Measurements from ENCODE around the gene FANCE.

The FANCE gene, protein sequence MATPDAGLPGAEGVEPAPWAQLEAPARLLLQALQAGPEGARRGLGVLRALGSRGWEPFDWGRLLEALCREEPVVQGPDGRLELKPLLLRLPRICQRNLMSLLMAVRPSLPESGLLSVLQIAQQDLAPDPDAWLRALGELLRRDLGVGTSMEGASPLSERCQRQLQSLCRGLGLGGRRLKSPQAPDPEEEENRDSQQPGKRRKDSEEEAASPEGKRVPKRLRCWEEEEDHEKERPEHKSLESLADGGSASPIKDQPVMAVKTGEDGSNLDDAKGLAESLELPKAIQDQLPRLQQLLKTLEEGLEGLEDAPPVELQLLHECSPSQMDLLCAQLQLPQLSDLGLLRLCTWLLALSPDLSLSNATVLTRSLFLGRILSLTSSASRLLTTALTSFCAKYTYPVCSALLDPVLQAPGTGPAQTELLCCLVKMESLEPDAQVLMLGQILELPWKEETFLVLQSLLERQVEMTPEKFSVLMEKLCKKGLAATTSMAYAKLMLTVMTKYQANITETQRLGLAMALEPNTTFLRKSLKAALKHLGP

DNA sequence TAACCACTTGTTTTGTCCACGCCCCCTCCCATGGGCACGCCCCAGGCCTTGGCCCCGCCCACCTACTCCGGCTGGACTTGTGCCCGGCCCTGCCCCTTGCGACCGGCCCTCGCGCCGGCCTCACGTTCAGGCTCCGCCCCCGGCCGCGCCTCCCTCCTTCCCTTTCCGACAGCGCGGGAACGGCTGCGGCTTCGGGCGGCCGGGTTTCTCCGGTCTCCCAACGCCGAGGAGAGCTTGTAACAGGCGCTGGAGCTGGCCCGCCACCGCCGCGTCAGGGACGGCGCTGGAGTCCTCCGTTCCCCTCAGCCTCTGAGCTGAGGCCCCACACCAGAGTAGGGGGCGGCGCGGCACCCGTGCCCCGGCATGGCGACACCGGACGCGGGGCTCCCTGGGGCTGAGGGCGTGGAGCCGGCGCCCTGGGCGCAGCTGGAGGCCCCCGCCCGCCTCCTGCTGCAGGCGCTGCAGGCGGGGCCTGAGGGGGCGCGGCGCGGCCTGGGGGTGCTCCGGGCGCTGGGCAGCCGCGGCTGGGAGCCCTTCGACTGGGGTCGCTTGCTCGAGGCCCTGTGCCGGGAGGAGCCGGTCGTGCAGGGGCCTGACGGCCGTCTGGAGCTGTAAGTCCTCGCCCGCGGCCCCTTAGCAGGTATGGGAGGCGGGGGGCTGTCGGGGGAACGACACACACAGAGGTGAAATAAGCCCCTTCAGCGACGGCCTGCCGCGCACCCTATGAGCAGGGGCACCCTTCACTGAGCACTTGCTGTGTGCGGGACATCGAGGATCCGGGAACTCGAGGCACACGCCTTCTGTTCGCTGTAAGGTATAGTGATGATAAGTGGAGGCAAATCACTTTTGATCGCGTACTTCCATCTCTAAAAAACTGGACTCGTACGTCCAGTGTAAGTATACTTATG, at the start of gene FANCE:
Gene FANCE (plus strand): TSS at position 156 of the 908 bp plus-strand sequence. CDS start 208 bp downstream, at position 364.
- peak; percentile 91 for DNase-seq (ENCODE audit: low spot score)

DNA sequence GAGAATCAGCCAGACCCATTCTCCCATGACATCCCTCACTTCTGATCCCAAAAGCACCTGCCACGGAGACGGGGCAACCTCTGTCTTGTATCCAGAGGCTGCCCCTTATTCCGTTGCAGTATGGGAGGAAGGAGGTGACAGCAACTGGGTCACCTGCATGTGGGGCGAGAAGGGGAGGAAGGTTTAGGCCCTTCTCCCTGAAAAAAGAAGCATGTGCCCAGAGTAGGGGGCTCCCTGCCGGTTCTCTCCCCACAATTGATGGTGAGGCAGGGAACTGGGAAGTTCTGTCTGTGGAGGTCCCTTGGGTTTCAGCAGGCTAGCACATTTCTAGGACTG, 49.3 kb upstream of the FANCE start:
- no peak for DNase-seq (ENCODE audit: low spot score)

DNA sequence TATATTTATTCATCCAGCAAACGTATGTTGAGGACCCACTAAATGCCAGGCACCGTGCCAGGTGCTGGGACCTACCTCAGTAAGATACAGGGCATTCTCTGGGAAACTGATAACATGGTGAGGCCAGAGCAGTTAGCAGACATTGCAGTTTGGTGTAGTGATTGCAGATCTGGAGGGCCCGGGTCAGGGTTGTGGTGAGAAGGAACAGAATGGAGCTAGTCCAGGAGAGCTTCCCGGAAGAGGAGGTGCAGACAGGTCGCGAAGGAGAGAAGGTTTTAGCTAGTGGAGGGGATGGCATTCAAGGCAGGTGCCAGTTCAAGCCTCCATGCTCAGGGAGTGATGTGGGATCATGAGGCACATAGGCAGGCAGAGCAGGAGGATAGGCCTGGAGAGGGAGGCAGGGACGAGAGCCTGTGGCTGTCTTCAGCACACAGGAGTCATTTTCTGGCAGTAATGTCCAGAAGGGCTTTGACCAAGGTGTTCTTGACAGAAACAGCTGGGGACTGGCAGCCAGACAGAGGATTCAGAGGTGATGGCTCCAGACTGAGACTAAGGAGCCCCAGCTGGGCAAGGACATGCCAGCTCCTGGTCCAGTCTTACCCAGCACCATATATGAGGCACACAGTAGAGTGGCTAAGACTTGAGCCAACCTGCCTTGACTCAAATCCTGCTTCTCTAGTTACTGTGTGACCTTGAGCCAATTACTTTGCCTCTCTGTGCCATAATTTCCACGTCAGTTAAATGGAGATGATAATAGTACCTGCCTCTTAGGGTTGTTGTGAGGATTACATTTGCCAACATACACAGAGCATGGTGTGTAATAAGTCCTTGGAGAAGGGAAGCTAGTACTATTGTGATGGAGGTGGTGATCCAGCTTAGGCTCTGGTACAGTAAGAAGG, 48.3 kb upstream of the FANCE start:
- no peak for DNase-seq (ENCODE audit: low spot score)

DNA sequence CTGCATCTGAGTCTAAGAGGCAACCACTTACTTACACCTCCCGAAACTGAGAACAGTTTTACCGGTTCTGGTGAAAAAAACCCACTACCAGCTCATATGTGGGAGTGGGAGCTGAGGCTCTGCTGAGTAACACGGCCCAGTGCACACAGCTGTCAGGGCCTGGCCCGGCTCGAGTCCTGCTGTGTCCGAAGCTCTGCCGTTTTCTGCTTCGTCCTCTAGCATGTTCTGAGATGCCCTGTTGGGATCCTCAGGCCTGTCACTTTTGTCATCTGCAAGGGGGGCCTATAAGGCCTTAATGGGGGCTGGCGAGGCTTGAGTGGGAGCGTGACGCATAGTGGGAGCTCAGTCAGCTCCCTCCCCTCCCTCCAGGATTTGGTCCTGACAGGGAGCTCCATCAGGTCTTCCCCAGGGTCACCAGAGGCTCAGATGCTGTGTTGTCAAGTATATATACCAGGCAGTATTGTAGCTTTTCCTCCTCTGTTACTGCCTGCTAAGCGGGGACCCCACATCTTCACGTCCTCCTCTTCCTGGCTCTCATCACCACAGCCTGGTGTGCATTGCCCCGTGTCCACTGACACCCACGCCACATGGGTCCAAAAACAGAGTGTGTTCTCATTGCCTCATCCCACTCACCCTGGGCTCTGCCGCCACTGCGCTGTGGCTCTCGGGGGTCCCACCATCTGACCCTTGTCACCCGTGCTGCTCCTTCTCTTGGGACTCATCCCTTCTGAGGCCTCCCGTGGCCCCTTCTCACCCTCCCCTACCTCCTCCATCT, 45.2 kb upstream of the FANCE start:
- DNase-seq (ENCODE audit: low spot score), result no peak

DNA sequence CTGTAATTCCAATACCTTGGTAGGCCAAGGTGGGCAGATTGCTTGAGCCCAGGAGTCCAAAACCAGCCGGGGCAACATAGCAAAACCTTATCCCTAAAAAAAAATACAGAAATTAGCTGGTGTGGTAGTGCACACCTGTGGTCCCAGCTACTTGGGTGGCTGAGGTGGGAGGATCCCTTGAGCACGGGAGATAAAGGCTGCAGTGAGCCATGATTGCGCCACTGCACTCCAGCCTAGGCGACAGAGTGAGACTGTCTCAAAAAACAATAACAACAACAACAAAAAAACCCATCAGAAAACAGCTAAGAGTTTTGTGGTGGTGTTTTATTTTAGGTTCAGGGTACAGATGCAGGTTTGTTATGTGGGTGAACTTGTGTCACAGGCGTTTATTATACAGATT, 42.9 kb upstream of the FANCE start:
- DNase-seq (ENCODE audit: low spot score), result no peak

DNA sequence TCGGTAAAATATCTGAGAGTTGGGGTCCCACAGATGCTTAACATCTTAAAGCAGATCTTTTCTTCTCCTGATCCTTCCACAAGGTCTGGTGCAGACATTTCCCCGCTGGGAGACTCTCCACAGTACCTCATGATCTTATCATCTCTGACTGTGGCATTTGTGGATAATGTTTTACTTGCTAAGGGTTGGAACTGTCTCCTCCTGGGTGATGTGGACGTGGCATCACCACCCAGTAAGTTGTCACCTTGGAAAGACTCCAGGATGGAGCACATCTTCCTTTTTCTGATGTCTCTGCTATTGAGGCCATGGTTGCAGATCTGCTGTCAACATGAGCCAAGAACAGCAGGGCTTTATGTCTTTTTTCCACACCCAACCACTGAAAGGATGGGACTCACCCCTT, 42.0 kb upstream of the FANCE start:
- no peak for DNase-seq (ENCODE audit: low spot score)

DNA sequence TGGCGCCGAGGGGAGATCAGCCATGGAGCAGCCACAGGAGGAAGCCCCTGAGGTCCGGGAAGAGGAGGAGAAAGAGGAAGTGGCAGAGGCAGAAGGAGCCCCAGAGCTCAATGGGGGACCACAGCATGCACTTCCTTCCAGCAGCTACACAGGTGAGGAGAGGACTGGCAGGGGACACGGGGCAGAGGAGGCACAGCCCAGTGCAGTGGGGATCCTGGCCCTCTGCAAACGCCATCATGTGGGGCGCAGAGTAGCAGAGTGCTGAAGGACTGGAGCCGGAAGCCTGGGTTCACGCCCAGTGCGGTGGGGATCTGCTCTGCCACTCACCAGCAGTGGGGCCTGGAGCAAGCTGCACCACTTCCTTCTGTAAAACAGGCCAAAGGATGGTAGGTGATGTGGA, 41.1 kb upstream of the FANCE start:
- DNase-seq (ENCODE audit: low spot score), result peak; percentile 48

DNA sequence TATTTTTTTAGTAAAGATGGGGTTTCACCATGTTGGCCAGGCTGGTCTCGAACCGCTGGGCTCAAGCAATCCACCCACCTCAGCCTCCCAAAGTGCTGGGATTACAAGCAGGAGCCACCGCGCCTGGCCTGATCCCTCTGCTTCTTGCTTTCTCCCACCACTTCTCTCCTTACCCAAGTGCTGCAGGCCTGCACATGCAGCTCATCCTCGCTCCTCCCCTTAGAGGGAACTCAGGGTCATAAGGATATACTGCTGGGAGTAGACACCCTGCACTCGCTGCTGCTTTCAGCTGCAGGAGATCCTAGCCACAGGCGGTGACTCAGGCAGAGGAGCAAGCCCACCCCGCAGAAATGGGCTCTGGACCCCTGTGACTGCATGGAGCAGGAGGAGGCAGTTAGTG, 40.0 kb upstream of the FANCE start:
- no peak for DNase-seq (ENCODE audit: low spot score)

DNA sequence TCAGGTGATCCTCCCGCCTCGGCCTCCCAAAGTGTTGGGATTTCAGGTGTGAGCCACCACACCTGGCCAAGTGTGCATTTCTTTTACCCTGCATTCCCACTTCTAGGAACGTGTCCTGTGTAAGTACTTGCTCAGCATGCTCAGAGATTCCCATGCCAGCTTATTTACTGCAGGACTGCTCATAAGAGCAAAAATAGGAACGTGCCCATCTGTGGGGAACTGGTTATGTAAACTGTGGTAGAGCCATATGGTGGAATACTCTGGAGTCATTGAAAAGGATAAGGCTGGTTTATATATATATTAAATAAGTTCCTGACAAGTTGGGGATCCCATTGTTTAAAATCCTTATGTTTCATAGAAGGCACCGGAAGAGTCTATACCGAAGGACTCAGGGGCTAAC, 38.2 kb upstream of the FANCE start:
- DNase-seq (ENCODE audit: low spot score), result no peak

DNA sequence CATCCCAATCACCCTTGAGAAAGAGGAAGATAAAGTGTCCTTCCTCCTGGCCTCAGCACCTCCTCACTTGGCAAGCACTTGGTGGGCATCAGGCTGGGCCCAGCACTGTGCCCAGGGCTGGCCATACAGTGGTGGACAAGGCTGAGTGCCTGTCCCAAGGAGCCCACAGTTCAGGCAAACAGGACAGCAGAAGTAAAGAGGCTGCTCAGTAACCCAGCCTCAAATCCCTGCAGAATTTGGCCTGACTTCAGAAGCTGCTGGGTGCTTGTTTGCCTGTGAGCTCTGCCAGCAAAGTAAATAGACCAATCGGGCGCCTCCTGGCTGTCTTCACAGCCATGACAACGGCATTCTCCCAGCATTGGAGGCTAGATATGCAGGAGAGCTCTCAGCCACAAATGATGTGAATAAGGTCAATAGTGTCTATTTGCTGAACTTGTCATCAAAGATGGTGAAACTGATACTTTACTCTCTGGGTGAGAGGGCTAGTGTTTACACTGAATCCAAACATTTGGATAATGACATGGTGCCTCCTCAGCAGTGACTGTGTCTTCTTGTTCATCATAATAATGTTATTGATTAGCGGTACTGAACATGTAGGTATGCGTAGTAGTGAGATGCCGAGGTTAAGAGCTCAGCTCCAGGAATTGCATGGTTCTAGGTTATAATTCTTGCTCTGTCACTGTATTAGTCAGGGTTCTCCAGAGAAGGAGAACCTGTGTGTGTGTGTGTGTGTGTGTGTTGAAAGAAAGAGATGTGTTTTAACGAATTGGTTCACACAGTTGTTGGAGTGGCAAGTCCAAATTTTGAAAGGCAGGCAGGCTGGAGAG, 36.9 kb upstream of the FANCE start:
- DNase-seq (ENCODE audit: low spot score), result no peak

DNA sequence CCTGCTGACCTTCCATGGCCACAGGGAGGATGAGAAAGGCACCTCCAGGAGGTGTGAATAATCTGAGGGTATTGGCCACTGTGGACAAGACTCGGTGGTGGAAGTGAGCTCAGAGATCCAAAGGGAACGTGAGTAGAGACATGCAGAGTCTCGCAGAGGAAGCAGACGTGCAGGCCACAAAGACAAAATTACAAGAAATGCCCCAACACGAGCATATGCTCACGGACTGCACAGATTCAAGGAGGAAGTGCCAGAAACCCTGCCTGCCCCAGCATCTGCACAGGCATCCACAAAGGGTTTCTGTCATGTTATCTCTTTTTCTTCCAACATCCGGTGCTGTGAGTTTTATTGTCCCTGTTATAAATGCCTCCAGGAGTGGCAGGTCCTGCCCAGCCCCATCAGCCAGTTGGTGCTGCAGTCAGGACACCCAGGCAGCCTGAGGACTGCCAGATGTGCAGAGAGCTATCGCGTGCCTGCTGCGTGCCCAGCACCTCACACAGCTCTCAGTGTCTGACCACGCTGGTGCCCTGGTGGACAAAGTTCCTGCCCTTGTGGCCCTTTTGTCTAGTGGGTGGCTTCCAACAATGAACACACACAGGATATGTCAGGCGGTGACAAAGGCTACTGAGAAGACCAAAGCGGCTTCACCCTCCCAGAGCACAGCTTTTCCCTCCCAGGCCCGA, 34.0 kb upstream of the FANCE start:
- DNase-seq (ENCODE audit: low spot score), result no peak

DNA sequence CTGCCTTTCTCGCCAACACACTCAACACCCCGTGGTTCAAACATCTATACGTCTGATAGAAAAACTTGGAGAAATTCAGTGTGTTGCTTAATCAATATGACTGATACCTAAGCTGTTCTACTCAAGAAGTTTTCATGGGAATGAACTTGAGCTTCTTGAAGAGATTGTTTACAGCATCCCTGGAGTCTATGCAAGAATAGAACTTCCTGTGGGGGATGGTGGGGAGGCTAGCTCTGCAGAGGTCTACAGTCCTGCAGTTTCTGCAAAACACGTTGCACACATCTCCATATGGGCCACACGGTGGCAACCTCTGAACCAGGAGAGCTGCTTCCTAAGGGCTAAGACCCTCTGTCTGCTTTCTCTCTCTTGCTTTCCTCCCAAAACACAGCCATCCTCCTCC, 32.7 kb upstream of the FANCE start:
- no peak for DNase-seq (ENCODE audit: low spot score)

DNA sequence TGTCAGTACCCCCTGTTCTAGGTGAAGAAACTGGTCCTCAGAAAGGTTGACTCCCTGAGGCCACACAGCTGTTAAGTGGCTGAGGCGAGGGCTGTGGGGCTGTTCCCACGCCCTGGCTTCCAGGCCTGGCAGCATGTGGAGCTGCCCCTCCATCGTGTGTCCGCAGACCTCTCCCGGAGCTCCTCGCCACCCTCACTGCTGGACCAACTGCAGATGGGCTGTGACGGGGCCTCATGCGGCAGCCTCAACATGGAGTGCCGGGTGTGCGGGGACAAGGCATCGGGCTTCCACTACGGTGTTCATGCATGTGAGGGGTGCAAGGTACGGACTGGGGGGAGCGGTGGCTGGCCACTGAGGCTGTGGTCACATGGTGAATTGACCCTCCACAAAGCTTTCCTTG, 32.2 kb upstream of the FANCE start:
- no peak for DNase-seq (ENCODE audit: low spot score)

DNA sequence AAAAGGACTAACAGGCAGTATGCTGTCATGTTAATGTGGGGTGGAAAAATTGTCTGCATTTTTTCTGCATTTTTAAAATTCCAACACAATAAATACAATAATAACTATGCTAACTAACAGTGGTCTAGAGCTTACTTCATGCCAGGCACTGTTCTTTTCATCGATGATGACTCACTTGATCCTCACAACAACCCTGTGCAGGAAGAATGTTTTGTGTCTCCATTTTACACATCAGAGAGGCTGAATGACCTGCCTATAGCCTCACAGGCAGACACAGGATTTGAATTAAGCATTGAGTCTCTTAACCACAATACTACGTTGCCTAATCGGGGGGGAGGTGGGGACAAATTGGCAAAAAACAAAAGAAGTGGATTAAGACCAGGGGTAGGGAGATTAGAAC, 26.9 kb upstream of the FANCE start:
- DNase-seq (ENCODE audit: low spot score), result no peak

DNA sequence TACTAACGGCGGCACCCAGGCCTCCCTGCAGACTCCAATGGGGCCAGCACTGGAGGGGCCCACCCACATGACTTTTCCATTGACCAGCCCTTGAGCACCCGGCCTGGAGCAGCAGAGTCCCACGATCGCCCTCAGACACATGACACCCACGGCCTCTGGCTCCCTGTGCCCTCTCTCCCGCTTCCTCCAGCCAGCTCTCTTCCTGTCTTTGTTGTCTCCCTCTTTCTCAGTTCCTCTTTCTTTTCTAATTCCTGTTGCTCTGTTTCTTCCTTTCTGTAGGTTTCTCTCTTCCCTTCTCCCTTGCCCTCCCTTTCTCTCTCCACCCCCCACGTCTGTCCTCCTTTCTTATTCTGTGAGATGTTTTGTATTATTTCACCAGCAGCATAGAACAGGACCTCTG, 26.1 kb upstream of the FANCE start:
- DNase-seq (ENCODE audit: low spot score), result no peak

DNA sequence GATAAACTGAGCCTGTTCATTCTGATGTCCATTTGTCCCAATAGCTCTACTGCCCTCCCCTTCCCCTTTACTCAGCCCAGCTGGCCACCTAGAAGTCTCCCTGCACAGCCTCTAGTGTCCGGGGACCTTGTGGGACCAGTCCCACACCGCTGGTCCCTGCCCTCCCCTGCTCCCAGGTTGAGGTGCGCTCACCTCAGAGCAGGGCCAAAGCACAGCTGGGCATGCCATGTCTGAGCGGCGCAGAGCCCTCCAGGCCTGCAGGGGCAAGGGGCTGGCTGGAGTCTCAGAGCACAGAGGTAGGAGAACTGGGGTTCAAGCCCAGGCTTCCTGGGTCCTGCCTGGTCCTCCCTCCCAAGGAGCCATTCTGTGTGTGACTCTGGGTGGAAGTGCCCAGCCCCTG, 24.7 kb upstream of the FANCE start:
- no peak for DNase-seq (ENCODE audit: low spot score)

DNA sequence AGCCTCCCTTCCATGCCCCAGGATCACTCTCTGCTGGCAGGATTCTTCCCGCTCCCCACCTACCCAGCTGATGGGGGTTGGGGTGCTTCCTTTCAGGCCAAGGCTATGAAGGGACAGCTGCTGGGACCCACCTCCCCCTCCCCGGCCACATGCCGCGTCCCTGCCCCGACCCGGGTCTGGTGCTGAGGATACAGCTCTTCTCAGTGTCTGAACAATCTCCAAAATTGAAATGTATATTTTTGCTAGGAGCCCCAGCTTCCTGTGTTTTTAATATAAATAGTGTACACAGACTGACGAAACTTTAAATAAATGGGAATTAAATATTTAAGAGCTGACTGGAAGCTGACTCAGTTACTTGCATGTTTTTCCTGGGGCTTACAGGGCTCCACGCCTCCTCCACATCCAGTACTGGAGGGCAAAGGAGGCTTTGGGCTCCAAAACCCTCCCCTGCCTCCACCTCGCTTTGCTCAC, 24.3 kb upstream of the FANCE start:
- no peak for DNase-seq (ENCODE audit: low spot score)

DNA sequence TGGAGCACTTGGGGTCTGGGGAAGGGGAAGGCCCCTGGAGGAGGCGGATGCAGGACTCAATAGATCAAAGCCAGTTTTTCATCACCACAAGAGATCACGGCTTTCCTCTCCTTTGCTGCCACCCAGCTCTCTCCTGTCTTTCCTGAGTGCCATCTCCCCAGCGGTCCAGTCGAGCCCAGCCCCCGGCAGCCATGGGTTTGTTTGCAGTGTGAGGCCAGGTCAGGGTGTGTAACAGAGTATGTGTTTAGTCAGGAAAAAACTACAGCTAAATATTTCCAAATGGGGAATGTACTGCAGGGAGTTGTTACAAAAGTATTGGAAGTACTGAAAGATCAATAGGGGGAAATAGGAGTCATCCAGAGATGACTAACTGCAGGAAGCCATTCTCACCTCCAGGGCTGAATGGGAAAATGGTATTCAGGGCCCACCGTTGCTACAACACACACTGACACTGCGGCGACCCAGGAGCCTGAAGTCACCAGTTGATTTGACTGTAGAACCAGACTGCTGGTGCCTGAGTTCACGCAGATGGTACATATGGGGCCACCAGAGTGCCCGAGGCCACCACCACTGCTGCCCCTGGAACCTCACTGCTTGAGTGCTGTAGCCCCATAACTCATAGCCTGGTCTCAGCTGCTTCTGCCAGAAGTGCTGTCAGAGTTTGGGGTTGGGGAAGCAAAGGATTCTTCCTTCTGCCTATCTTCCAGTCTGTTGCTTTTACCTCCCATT, 23.6 kb upstream of the FANCE start:
- DNase-seq (ENCODE audit: low spot score), result no peak

DNA sequence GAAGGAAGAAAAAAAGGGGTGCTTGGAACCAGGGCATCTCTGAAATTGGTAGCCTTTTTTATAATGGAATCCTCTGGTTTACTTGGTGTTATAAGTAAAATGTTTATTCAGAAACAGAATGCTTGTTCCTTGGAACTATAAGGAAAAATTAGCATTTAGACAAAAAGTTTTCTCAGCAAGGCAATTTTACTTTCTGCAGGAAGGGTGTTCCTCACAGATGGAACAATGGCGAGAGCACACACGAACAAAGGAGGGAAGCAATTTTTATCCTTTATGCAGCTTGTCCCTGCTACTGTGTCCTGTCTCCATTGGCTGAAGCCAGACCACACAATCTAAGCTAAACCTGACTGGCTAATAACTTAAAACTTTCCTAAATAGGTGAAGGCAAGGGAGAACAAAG, 22.7 kb upstream of the FANCE start:
- no peak for DNase-seq (ENCODE audit: low spot score)

Data from germinal center (tissue), 1 donor.